ENCODE measurements around the gene KIF22. TPM values are rescaled to one million over a fixed set of nuclear protein-coding genes. Genes with fewer than 3 reads are reported as not detected.
"Not testable (repeated sequence)": the region's sequence is repeated elsewhere in the genome, so short reads cannot be mapped to it uniquely, and the experiment has no call there.

KIF22 gene
- total RNA-seq, 1 donor from 2014 or later, result 78.3 TPM

DNA sequence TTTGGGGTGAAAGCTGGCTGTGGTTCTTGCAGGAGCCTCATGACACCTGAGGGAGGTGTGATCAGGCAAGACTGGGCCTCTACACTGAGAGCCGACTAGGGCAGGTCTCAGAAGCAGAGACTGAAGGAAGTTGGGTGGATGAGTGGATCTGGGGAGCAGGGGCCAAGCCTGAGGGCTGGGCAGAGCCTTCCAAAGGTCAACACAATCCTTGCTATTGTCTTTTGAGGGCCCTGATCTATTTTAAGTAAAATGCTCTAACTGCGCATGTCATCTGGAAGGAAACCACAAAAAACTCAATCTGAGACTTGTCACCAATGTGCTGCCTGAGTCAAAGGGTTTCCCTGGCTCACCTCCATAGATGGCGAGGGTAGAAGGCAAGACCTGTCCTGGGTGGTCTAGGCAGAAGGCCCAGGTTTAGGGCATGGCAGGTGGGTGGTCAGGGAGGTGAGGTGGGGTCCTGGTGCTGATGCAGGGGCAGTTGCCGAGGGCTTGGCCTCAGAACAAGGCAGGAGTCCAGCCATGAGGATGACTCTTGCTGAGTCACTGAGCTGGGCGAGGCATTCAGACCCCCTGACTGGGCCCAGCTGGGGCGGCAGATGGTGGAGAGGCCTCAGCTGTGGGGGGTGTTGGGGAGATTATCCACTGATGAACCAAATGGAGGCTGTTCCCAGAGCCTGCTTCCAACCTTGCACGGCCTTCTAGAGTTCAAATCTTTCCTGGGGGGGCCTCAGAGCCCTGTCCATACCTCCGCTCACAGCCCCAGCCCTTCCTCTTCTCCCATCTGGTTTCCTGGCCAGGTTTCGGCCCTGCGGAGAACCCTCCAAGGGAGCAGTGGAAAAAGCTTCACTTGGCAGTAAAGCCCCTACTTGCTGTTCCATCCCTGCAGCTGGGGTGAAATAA, 34.8 kb downstream of the KIF22 start:
- peak overlapping the region; percentile 16 for H3K27ac Mint-ChIP-seq
- no peak for DNase-seq (ENCODE audit: low spot score in 2 of 2, unreplicated experiment in 2 of 2)
- no peak overlapping the region for H3K4me3 Mint-ChIP-seq
- peaks cover 15% of the 10 kb centered on the region for H3K4me1 Mint-ChIP-seq
- no peaks in the 10 kb centered on the region for H3K36me3 Mint-ChIP-seq
- no peaks in the 10 kb centered on the region for H3K27me3 Mint-ChIP-seq (ENCODE audit: low read depth)
- TF ChIP-seq, protein P1, sequence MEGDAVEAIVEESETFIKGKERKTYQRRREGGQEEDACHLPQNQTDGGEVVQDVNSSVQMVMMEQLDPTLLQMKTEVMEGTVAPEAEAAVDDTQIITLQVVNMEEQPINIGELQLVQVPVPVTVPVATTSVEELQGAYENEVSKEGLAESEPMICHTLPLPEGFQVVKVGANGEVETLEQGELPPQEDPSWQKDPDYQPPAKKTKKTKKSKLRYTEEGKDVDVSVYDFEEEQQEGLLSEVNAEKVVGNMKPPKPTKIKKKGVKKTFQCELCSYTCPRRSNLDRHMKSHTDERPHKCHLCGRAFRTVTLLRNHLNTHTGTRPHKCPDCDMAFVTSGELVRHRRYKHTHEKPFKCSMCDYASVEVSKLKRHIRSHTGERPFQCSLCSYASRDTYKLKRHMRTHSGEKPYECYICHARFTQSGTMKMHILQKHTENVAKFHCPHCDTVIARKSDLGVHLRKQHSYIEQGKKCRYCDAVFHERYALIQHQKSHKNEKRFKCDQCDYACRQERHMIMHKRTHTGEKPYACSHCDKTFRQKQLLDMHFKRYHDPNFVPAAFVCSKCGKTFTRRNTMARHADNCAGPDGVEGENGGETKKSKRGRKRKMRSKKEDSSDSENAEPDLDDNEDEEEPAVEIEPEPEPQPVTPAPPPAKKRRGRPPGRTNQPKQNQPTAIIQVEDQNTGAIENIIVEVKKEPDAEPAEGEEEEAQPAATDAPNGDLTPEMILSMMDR (IDR thresholded peaks at IDR 0.05; ENCODE audit: unreplicated experiment), result no peak
- H3K9me3 Mint-ChIP-seq, result no peaks in the 10 kb centered on the region

DNA sequence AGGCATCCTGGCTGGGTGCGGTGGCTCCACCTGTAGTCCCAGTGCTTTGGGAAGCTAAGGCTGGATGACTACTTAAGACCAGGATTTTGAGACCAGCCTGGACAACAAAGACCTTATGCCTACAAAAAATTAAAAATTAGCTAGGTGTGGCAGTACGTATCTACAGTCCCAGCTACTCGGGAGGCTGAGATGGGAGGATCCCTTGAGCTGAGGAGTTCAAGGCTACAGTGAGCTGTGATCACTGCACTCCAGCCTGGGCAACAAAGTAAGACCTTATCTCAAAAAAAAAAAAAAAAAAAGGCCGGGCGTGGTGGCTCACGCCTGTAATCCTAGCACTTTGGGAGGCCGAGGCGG, 35.8 kb downstream of the KIF22 start:
- Mint-ChIP-seq H3K36me3 (no peaks in the 10 kb centered on the region), H3K27ac (no peak overlapping the region), H3K4me3 (no peak overlapping the region), H3K4me1 (peaks cover 9% of the 10 kb centered on the region), H3K27me3 (ENCODE audit: low read depth) (no peaks in the 10 kb centered on the region), H3K9me3 (no peaks in the 10 kb centered on the region)
- no peak for DNase-seq (ENCODE audit: low spot score in 2 of 2, unreplicated experiment in 2 of 2)
- TF ChIP-seq, protein P1 (IDR thresholded peaks at IDR 0.05; ENCODE audit: unreplicated experiment), result no peak

DNA sequence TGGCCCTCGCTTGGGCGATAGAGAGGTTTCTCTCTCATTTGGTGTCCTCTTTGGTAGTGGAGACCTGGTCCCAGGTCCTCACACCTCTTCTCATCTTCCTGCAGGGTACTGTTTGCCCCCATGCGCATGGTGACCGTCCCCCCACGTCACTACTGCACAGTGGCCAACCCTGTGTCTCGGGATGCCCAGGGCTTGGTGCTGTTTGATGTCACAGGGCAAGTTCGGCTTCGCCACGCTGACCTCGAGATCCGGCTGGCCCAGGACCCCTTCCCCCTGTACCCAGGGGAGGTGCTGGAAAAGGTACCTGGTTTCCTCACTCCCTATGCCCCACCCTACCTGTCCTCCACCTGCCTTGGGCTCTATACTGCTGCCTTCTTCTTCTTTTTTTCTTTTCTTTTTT, 40.2 kb downstream of the KIF22 start:
- no peaks in the 10 kb centered on the region for H3K4me1 Mint-ChIP-seq
- no peaks in the 10 kb centered on the region for H3K9me3 Mint-ChIP-seq
- no peak for DNase-seq (ENCODE audit: low spot score in 2 of 2, unreplicated experiment in 2 of 2)
- no peak overlapping the region for H3K4me3 Mint-ChIP-seq
- H3K27me3 Mint-ChIP-seq (ENCODE audit: low read depth), result no peaks in the 10 kb centered on the region
- no peaks in the 10 kb centered on the region for H3K36me3 Mint-ChIP-seq
- H3K27ac Mint-ChIP-seq, result no peak overlapping the region
- TF ChIP-seq, protein P1 (IDR thresholded peaks at IDR 0.05; ENCODE audit: unreplicated experiment), result no peak

DNA sequence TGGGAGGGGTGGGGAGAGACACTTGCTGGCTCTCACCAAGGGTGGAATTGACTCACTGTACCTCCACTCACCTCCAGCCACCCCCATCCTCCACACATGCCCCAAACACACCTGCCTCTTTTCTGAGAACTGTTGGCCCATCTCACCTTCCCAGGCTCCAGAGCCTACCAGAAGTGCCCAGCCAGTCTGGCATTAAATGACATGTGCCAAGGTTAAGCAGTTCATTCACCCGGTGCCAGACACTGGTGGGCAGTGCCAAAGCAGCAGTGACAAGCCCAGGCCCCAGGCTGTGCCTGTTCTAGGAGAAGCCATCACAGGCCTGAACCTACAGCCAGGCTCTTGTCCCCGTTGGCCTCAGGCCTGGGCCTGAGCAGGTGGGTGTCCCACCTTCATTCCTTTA, 40.9 kb downstream of the KIF22 start:
- H3K36me3 Mint-ChIP-seq, result no peaks in the 10 kb centered on the region
- no peaks in the 10 kb centered on the region for H3K9me3 Mint-ChIP-seq
- H3K27ac Mint-ChIP-seq, result no peak overlapping the region
- no peak for DNase-seq (ENCODE audit: low spot score in 2 of 2, unreplicated experiment in 2 of 2)
- TF ChIP-seq, protein P1 (IDR thresholded peaks at IDR 0.05; ENCODE audit: unreplicated experiment), result no peak
- no peaks in the 10 kb centered on the region for H3K27me3 Mint-ChIP-seq (ENCODE audit: low read depth)
- H3K4me3 Mint-ChIP-seq, result no peak overlapping the region
- no peaks in the 10 kb centered on the region for H3K4me1 Mint-ChIP-seq

DNA sequence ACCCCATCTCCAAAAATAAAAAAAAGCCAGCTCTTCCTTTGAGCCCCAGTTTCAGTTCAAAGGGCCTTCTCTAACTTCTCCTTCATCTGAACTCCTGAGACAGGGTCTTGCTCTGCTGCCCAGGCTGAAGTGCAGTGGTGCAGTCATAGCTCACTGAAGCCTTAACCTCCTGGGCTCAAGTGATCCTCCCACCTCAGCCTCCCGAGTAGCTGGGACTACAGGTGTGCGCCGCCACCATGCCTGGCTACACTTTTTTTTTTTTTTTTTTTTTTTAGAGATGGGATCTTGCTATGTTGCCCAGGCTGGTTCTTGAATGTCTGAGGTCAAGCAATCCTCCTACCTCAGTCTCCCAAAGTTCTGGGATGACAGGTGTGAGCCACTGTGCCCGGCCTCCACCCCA, 42.7 kb downstream of the KIF22 start:
- not testable (repeated sequence) for H3K27me3 Mint-ChIP-seq (ENCODE audit: low read depth); H3K27ac Mint-ChIP-seq; DNase-seq (ENCODE audit: low spot score in 2 of 2, unreplicated experiment in 2 of 2); H3K4me1 Mint-ChIP-seq; H3K4me3 Mint-ChIP-seq; H3K36me3 Mint-ChIP-seq; H3K9me3 Mint-ChIP-seq

DNA sequence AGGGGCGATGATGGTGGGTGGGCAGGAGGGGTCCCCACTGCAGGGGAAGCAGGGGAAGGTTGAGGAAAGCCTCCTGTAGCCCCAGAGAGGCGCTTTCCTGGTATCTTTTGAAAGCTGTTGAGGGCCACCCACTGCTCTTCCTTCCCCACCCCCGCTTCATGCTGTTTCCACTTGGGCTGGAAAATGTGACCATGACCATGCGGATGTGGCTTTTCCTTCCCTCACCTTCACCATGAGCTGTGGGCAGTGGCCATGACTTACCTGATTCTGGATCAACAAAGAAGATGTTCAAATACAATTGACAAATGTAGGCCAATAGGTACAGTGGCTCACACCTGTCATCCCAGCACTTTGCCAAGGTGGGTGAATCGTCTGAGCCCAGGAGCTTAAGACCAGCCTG, 43.5 kb downstream of the KIF22 start:
- H3K27ac Mint-ChIP-seq, result no peak overlapping the region
- TF ChIP-seq, protein P1 (IDR thresholded peaks at IDR 0.05; ENCODE audit: unreplicated experiment), result no peak

More for the DNA sequence above, 43.5 kb downstream of the KIF22 start:
- no peak overlapping the region for H3K4me3 Mint-ChIP-seq
- no peaks in the 10 kb centered on the region for H3K27me3 Mint-ChIP-seq (ENCODE audit: low read depth)
- H3K4me1 Mint-ChIP-seq, result no peaks in the 10 kb centered on the region
- no peaks in the 10 kb centered on the region for H3K9me3 Mint-ChIP-seq
- no peaks in the 10 kb centered on the region for H3K36me3 Mint-ChIP-seq
- no peak for DNase-seq (ENCODE audit: low spot score in 2 of 2, unreplicated experiment in 2 of 2)

Data from mesothelial cell of epicardium (in vitro differentiated cells).